Caco-2 (cell line): ENCODE results near the gene DLL1. TPM values are rescaled to one million over a fixed set of nuclear protein-coding genes. Genes with fewer than 3 reads are reported as not detected.
"Not testable (repeated sequence)": the region's sequence is repeated elsewhere in the genome, so short reads cannot be mapped to it uniquely, and the experiment has no call there.

Experiments used
- Bru-seq: library from RNA; stranded (reverse); fragments of 400-500 nt; gene quantifications from one replicate; lab custom pipeline; 2021; lab: Mats Ljungman, UMichigan
- BruChase-seq, 2 experiments: library from RNA; stranded (reverse); fragments of 400-500 nt; gene quantifications; one replicate each; lab custom pipeline; 2021; lab: Mats Ljungman, UMichigan
- BruUV-seq: library from RNA; stranded (reverse); fragments of 400-500 nt; replicated peaks from 2 replicates; lab custom pipeline; 2021; lab: Mats Ljungman, UMichigan
- CTCF ChIA-PET: fragments of 300-600 bp; sonication (Branson Sonifier 250); formaldehyde crosslinking; loops from one replicate; lab custom pipeline; 2022; ENCODE audit warnings: antibody characterized with exemption; lab: Charles Lee
- POLR2A ChIA-PET: fragments of 300-600 bp; sonication (Branson Sonifier 250); formaldehyde crosslinking; loops from one replicate; lab custom pipeline; 2022; ENCODE audit warnings: antibody characterized with exemption; lab: Charles Lee
- DNase-seq, 2 experiments: peaks; one replicate each; pipeline versions ENCODE4 v3.0.0 to v3.0.0-alpha.2; 2020 to 2022
- H3K27me3 ChIP-seq: replicated peaks from 2 replicates; pipeline ENCODE4 v1.6.0; 2011; ENCODE audit warnings: low read length; ENCODE audit not compliant: control insufficient read depth, insufficient read depth
- H3K36me3 ChIP-seq: 2 replicates; pipeline ENCODE4 v1.5.1; 2011; ENCODE audit warnings: low read length; ENCODE audit not compliant: control insufficient read depth, insufficient read depth
- H3K4me1 ChIP-seq: fragments of 250-450 bp; sonication (Bioruptor Pico); 2 replicates; pipeline ENCODE4 v1.5.1; 2020; ENCODE audit warnings: mild to moderate bottlenecking
- H3K4me3 ChIP-seq: 2 replicates; pipeline ENCODE4 v1.5.1; 2011; ENCODE audit warnings: low read depth, mild to moderate bottlenecking, control low read depth, low read length
- H3K9me3 ChIP-seq: fragments of 250-450 bp; sonication (Bioruptor Pico); 2 replicates; pipeline ENCODE4 v1.5.1; 2020; ENCODE audit warnings: mild to moderate bottlenecking, moderate library complexity
- H3K27ac Mint-ChIP-seq: one replicate; pipeline ENCODE4 v1.8.0; 2022; ENCODE audit warnings: mixed read lengths; ENCODE audit not compliant: unreplicated experiment
- H3K27me3 Mint-ChIP-seq: one replicate; pipeline ENCODE4 v1.8.0; 2022; ENCODE audit warnings: mixed read lengths; ENCODE audit not compliant: insufficient read depth, unreplicated experiment
- H3K36me3 Mint-ChIP-seq: one replicate; pipeline ENCODE4 v1.8.0; 2022; ENCODE audit warnings: mild to moderate bottlenecking, mixed read lengths; ENCODE audit not compliant: insufficient read depth, unreplicated experiment
- H3K4me1 Mint-ChIP-seq: one replicate; pipeline ENCODE4 v1.8.0; 2022; ENCODE audit warnings: low read depth, mixed read lengths; ENCODE audit not compliant: unreplicated experiment
- H3K4me3 Mint-ChIP-seq: one replicate; pipeline ENCODE4 v1.8.0; 2022; ENCODE audit warnings: mild to moderate bottlenecking, moderate library complexity, mixed read lengths; ENCODE audit not compliant: unreplicated experiment
- H3K9me3 Mint-ChIP-seq: one replicate; pipeline ENCODE4 v1.8.0; 2022; ENCODE audit warnings: mixed read lengths; ENCODE audit not compliant: unreplicated experiment
- intact Hi-C: fragments of 100-400 bp; cut with micrococcal nuclease; formaldehyde crosslinking; loops from one replicate; pipeline ENCODE4 v1.10.0; 2022; ENCODE audit not compliant: unreplicated experiment
- long read RNA-seq: library from polyadenylated mRNA; stranded (forward); transcript quantifications from one replicate; pipeline ENCODE4 v2.0.0, GENCODE V29; 2022
- total RNA-seq: library from RNA; stranded (reverse); gene quantifications from 2 replicates; pipeline ENCODE4 v1.2.3, GENCODE V29; 2022
- TF ChIP-seq, protein P1 (sequence below), 2 experiments: fragments of 200-600 bp in 1 of 2; IDR thresholded peaks; 1 replicate in 1 of 2; 2 replicates in 1 of 2; pipeline versions ENCODE4 v1.5.1 to v1.8.0; 2011 to 2022; ENCODE audit warnings: antibody characterized with exemption in 1 of 2, control low read depth in 1 of 2, inconsistent platforms in 1 of 2, low read depth in 1 of 2, low read length in 1 of 2, mild to moderate bottlenecking in 1 of 2, moderate library complexity in 1 of 2; ENCODE audit not compliant: insufficient read depth in 1 of 2, severe bottlenecking in 1 of 2, unreplicated experiment in 1 of 2

Gene DLL1, protein sequence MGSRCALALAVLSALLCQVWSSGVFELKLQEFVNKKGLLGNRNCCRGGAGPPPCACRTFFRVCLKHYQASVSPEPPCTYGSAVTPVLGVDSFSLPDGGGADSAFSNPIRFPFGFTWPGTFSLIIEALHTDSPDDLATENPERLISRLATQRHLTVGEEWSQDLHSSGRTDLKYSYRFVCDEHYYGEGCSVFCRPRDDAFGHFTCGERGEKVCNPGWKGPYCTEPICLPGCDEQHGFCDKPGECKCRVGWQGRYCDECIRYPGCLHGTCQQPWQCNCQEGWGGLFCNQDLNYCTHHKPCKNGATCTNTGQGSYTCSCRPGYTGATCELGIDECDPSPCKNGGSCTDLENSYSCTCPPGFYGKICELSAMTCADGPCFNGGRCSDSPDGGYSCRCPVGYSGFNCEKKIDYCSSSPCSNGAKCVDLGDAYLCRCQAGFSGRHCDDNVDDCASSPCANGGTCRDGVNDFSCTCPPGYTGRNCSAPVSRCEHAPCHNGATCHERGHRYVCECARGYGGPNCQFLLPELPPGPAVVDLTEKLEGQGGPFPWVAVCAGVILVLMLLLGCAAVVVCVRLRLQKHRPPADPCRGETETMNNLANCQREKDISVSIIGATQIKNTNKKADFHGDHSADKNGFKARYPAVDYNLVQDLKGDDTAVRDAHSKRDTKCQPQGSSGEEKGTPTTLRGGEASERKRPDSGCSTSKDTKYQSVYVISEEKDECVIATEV
- 6.6 and 8.1 TPM in 2 replicates for total RNA-seq
- Bru-seq, nascent RNA = percentile 56 among the genes with signal in this experiment
- BruChase-seq, experiment 1, labeled RNA remaining after a 2-hour chase = percentile 57 among the genes with signal in this experiment
- percentile 48 among the genes with signal in this experiment for BruChase-seq, experiment 2, labeled RNA remaining after a 6-hour chase
- long read RNA-seq, transcript DLL1-201 (11 exons, 3,174 nt) = major isoform, 7 of 16 reads
- long read RNA-seq, partial matches to known transcripts = 5 of 16 reads
- long read RNA-seq, other reads (novel, unspliced or antisense) = 4 of 16 reads

DNA sequence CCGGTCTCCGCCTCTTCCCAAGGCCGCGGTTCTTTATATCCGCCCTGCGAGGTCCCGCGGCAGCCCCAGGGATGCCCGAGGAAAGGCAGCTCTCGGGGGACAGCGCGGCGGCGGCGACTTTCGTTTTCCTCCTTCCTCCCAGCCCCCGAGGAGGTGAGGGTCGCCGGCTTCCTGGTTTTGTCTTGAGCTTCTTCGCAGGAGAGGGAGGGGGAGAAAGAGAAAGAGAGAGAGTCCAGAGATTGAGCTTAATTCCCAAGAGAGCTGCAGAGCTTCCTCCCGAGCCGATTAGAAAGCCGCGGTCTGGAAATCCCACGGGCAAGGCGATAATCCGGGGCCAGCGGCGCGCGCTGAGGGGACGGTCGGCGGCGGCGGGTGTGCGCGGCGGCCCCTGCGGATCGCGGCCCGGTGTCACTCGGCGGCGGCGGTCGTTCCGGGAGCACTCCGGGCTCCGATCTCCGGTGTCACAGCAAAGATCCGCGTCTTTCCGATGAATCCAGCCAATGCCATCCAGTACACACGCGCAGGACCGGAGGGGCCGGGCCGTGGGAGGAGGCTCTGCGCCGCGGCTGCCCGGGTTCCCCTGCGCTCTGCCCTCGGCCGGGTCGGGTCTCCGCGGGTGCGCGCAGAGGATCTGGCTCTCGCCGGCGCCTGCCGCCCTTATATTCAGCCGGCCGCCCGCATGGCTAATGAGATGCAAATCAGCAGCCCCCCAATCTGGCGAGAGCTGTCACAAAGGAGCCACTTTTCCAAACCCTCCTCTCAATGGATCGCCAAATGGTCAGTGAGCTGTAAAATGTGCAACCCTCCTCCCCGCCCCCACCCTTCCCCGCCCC is at the start of gene DLL1:
Gene DLL1, minus strand, starts transcription at position 783 of the 833 bp plus-strand sequence. CDS start 939 bp downstream, outside the sequence.
- ChIA-PET POLR2A (interaction anchor here (0.6 to 1.4 kb wide), 6 partner anchors 25 to 489 kb away, joined by 3 to 11 read pairs (median 4); no protein-coding TSS in a partner anchor), CTCF (interaction anchor here (0.6 to 3.4 kb wide), 6 partner anchors 10 to 597 kb away, joined by 3 to 16 read pairs (median 3); no protein-coding TSS in a partner anchor)
- BruUV-seq = no TSS peak
- H3K9me3 Mint-ChIP-seq = no peaks in the 10 kb centered on the region
- H3K36me3 Mint-ChIP-seq = peaks cover 16% of the 10 kb centered on the region
- Histone ChIP-seq H3K27me3 (peaks cover 7% of the 10 kb centered on the region), H3K4me3 (peak within 1 kb of the TSS; percentile 62), H3K36me3 (no peaks in the 10 kb centered on the region; the same call in 1 of the 2 replicates), H3K4me1 (peaks cover 28% of the 10 kb centered on the region), H3K9me3 (no peaks in the 10 kb centered on the region)
- H3K4me3 Mint-ChIP-seq = peak within 1 kb of the TSS; percentile 90
- intact Hi-C loops = loop anchor here (5.0 to 10.0 kb wide), 6 partner anchors 136 to 1333 kb away; partner anchors contain the start of genes C6orf120 and WDR27
- TF ChIP-seq, protein P1, sequence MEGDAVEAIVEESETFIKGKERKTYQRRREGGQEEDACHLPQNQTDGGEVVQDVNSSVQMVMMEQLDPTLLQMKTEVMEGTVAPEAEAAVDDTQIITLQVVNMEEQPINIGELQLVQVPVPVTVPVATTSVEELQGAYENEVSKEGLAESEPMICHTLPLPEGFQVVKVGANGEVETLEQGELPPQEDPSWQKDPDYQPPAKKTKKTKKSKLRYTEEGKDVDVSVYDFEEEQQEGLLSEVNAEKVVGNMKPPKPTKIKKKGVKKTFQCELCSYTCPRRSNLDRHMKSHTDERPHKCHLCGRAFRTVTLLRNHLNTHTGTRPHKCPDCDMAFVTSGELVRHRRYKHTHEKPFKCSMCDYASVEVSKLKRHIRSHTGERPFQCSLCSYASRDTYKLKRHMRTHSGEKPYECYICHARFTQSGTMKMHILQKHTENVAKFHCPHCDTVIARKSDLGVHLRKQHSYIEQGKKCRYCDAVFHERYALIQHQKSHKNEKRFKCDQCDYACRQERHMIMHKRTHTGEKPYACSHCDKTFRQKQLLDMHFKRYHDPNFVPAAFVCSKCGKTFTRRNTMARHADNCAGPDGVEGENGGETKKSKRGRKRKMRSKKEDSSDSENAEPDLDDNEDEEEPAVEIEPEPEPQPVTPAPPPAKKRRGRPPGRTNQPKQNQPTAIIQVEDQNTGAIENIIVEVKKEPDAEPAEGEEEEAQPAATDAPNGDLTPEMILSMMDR (IDR thresholded peaks at IDR 0.05; ENCODE audit: insufficient read depth in 1 of 2, low read depth in 1 of 2, low read length in 1 of 2, severe bottlenecking in 1 of 2, unreplicated experiment in 1 of 2) = no peak
- H3K4me1 Mint-ChIP-seq = peaks cover 18% of the 10 kb centered on the region
- no peak within 1 kb of the TSS for H3K27ac Mint-ChIP-seq
- peaks cover 34% of the 10 kb centered on the region for H3K27me3 Mint-ChIP-seq
- peak; percentile 61 to 72 for DNase-seq

DNA sequence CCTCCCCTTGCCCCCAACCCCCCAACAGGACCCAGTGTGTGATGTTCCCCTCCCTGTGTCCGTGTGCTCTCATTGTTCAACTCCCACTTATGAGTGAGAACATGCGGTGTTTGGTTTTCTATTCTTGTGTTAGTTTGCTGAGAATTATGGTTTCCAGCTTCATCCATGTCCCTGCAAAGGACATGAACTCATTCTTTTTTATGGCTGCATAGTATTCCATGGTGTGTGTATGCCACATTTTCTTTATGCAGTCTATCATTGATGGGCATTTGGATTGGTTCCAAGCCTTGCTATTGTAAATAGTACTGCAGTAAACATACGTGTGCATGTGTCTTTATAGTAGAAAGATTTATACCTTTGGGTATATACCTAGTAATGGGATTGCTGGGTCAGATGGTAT is 44.3 kb upstream of the DLL1 start:
- intact Hi-C loops, BruUV-seq, POLR2A ChIA-PET, H3K4me1 ChIP-seq, H3K4me3 Mint-ChIP-seq, DNase-seq, H3K36me3 ChIP-seq, H3K27me3 Mint-ChIP-seq, H3K27ac Mint-ChIP-seq, H3K4me3 ChIP-seq, H3K27me3 ChIP-seq, H3K9me3 ChIP-seq, H3K9me3 Mint-ChIP-seq, CTCF ChIA-PET: not testable (repeated sequence)
- H3K36me3 Mint-ChIP-seq = peaks cover 24% of the 10 kb centered on the region
- H3K4me1 Mint-ChIP-seq = peaks cover 12% of the 10 kb centered on the region

DNA sequence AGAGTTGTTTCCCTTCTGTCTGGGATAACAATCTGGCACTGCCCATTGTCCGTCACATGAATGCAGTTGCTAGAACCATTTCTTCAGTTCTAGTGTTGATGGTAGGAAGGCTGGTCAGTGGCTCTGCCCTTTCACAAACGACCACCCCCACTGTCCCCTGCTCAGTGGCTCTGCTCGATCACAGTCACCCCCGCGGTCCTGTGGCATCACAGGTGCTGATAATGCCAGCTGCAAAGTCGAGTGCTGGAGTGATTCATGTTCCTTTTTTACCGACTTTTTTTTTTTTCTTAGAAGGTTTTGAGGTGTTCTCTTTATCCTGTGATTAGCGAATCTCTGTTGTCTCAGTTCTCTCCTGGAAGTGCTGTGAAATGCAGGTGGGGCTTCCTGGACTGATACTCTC is 38.4 kb upstream of the DLL1 start:
- Mint-ChIP-seq H3K4me3 (no peak overlapping the region), H3K36me3 (peaks cover 27% of the 10 kb centered on the region), H3K4me1 (no peaks in the 10 kb centered on the region), H3K27ac (no peak overlapping the region), H3K9me3 (no peaks in the 10 kb centered on the region), H3K27me3 (no peaks in the 10 kb centered on the region)
- CTCF ChIA-PET = no interaction called here
- Histone ChIP-seq H3K4me3 (no peak overlapping the region), H3K27me3 (no peaks in the 10 kb centered on the region), H3K36me3 (no peaks in the 10 kb centered on the region), H3K4me1 (no peaks in the 10 kb centered on the region), H3K9me3 (no peaks in the 10 kb centered on the region)
- POLR2A ChIA-PET = no interaction called here
- intact Hi-C loops = no loop called here
- DNase-seq = no peak
- BruUV-seq = no TSS peak
- TF ChIP-seq, protein P1 (IDR thresholded peaks at IDR 0.05; ENCODE audit: insufficient read depth in 1 of 2, low read depth in 1 of 2, low read length in 1 of 2, severe bottlenecking in 1 of 2, unreplicated experiment in 1 of 2) = no peak
